ENCODE data around the gene PDZRN4.
"Not testable (repeated sequence)": the region's sequence is repeated elsewhere in the genome, so short reads cannot be mapped to it uniquely, and the experiment has no call there.

Gene PDZRN4

GRCh38 chr12:41212625-41213024 lies 24.5 kb downstream of the PDZRN4 start:
- DNase-seq (ENCODE audit: low read depth): no peak

GRCh38 chr12:41213107-41213506 lies 25.0 kb downstream of the PDZRN4 start:
- DNase-seq (ENCODE audit: low read depth): no peak
- no peak overlapping the region for H3K4me3 ChIP-seq (ENCODE audit: low read depth, low read length)

More at GRCh38 chr12:41212625-41213024, 24.5 kb downstream of the PDZRN4 start:
- H3K4me3 ChIP-seq (ENCODE audit: low read depth, low read length): no peak overlapping the region

GRCh38 chr12:41213648-41214047 lies 25.5 kb downstream of the PDZRN4 start:
- H3K4me3 ChIP-seq (ENCODE audit: low read depth, low read length): no peak overlapping the region
- DNase-seq (ENCODE audit: low read depth): no peak

- no peak for DNase-seq (ENCODE audit: low read depth)
- no peak overlapping the region for H3K4me3 ChIP-seq (ENCODE audit: low read depth, low read length)
Observed at GRCh38 chr12:41217727-41218126, 29.6 kb downstream of the PDZRN4 start.

GRCh38 chr12:41220931-41221330 lies 32.8 kb downstream of the PDZRN4 start:
- no peak overlapping the region for H3K4me3 ChIP-seq (ENCODE audit: low read depth, low read length)
- no peak for DNase-seq (ENCODE audit: low read depth)

GRCh38 chr12:41221491-41221890 lies 33.4 kb downstream of the PDZRN4 start:
- H3K4me3 ChIP-seq (ENCODE audit: low read depth, low read length): no peak overlapping the region
- DNase-seq (ENCODE audit: low read depth): no peak

- no peak for DNase-seq (ENCODE audit: low read depth)
- no peak overlapping the region for H3K4me3 ChIP-seq (ENCODE audit: low read depth, low read length)
Observed at GRCh38 chr12:41223600-41223999, 35.5 kb downstream of the PDZRN4 start.

GRCh38 chr12:41224066-41224465 lies 35.9 kb downstream of the PDZRN4 start:
- DNase-seq (ENCODE audit: low read depth): no peak
- H3K4me3 ChIP-seq (ENCODE audit: low read depth, low read length): no peak overlapping the region

GRCh38 chr12:41225179-41225578 lies 37.1 kb downstream of the PDZRN4 start:
- H3K4me3 ChIP-seq (ENCODE audit: low read depth, low read length): no peak overlapping the region
- DNase-seq (ENCODE audit: low read depth): no peak

GRCh38 chr12:41228066-41228820 lies 40.1 kb downstream of the PDZRN4 start:
- no peak for DNase-seq (ENCODE audit: low read depth)
- H3K4me3 ChIP-seq (ENCODE audit: low read depth, low read length): no peak overlapping the region

GRCh38 chr12:41230756-41231155 lies 42.6 kb downstream of the PDZRN4 start:
- DNase-seq (ENCODE audit: low read depth): no peak
- no peak overlapping the region for H3K4me3 ChIP-seq (ENCODE audit: low read depth, low read length)

GRCh38 chr12:41234692-41235091 lies 46.6 kb downstream of the PDZRN4 start:
- DNase-seq (ENCODE audit: low read depth): no peak
- no peak overlapping the region for H3K4me3 ChIP-seq (ENCODE audit: low read depth, low read length)

GRCh38 chr12:41242603-41243002 lies 54.5 kb downstream of the PDZRN4 start:
- H3K4me3 ChIP-seq (ENCODE audit: low read depth, low read length): no peak overlapping the region
- DNase-seq (ENCODE audit: low read depth): no peak

GRCh38 chr12:41248391-41248790 lies 60.3 kb downstream of the PDZRN4 start:
- DNase-seq (ENCODE audit: low read depth): no peak
- no peak overlapping the region for H3K4me3 ChIP-seq (ENCODE audit: low read depth, low read length)

- DNase-seq (ENCODE audit: low read depth): no peak
- no peak overlapping the region for H3K4me3 ChIP-seq (ENCODE audit: low read depth, low read length)
Observed at GRCh38 chr12:41250748-41251147, 62.6 kb downstream of the PDZRN4 start.

GRCh38 chr12:41254004-41254914 lies 66.1 kb downstream of the PDZRN4 start:
- DNase-seq (ENCODE audit: low read depth): no peak
- no peak overlapping the region for H3K4me3 ChIP-seq (ENCODE audit: low read depth, low read length)

- not testable (repeated sequence) for DNase-seq (ENCODE audit: low read depth); H3K4me3 ChIP-seq (ENCODE audit: low read depth, low read length)
Observed at GRCh38 chr12:41263196-41263595, 75.1 kb downstream of the PDZRN4 start.

- H3K4me3 ChIP-seq (ENCODE audit: low read depth, low read length): no peak overlapping the region
- no peak for DNase-seq (ENCODE audit: low read depth)
Observed at GRCh38 chr12:41264281-41264680, 76.2 kb downstream of the PDZRN4 start.

GRCh38 chr12:41269056-41269455 lies 80.9 kb downstream of the PDZRN4 start:
- no peak overlapping the region for H3K4me3 ChIP-seq (ENCODE audit: low read depth, low read length)
- DNase-seq (ENCODE audit: low read depth): no peak

- H3K4me3 ChIP-seq (ENCODE audit: low read depth, low read length): no peak overlapping the region
- DNase-seq (ENCODE audit: low read depth): no peak
Observed at GRCh38 chr12:41271489-41271888, 83.4 kb downstream of the PDZRN4 start.

- H3K4me3 ChIP-seq (ENCODE audit: low read depth, low read length): no peak overlapping the region
- no peak for DNase-seq (ENCODE audit: low read depth)
Observed at GRCh38 chr12:41274643-41275042, 86.5 kb downstream of the PDZRN4 start.
